ENCODE measurements around the gene HS3ST4. TPM values are rescaled to one million over a fixed set of nuclear protein-coding genes. Genes with fewer than 3 reads are reported as not detected.

HS3ST4 gene
- total RNA-seq, 1 donor from 2014 or later, result not detected

DNA sequence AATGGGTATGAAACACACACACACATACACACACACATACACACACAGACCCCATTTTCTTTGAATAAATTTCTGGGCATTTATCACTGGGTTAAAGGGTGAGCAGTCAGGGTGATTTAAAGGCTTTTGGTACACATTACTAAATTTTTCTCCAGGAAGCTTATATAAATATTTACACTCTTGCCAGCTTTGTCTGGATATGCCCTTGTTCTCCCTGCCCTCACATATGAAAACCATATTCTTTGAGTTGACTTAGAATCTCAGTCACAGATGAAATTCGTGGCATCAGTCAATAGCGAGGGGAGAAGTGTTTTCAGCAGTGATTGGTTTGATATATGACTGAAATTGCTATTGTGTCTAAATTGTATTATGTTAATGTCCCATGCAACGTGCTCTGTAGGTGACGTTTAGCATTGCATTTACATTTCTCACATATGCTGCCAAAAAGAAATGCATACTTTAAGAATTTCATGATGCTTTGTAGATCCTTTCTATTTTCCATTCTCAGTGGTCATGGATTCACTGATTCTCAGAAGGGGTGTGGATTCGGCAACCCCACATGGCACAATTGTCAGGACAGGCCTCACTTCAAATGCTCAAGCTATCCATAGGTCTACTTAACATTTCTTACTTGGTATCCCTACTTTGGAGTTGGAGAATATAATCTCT, 34.8 kb downstream of the HS3ST4 start:
- TF ChIP-seq, protein P1, sequence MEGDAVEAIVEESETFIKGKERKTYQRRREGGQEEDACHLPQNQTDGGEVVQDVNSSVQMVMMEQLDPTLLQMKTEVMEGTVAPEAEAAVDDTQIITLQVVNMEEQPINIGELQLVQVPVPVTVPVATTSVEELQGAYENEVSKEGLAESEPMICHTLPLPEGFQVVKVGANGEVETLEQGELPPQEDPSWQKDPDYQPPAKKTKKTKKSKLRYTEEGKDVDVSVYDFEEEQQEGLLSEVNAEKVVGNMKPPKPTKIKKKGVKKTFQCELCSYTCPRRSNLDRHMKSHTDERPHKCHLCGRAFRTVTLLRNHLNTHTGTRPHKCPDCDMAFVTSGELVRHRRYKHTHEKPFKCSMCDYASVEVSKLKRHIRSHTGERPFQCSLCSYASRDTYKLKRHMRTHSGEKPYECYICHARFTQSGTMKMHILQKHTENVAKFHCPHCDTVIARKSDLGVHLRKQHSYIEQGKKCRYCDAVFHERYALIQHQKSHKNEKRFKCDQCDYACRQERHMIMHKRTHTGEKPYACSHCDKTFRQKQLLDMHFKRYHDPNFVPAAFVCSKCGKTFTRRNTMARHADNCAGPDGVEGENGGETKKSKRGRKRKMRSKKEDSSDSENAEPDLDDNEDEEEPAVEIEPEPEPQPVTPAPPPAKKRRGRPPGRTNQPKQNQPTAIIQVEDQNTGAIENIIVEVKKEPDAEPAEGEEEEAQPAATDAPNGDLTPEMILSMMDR (conservative IDR thresholded peaks at IDR 0.05; ENCODE audit: low read depth, low read length), result no peak
- no peak for DNase-seq (ENCODE audit: low read depth)
- no peak overlapping the region for H3K4me3 ChIP-seq (ENCODE audit: low read depth, low read length)

DNA sequence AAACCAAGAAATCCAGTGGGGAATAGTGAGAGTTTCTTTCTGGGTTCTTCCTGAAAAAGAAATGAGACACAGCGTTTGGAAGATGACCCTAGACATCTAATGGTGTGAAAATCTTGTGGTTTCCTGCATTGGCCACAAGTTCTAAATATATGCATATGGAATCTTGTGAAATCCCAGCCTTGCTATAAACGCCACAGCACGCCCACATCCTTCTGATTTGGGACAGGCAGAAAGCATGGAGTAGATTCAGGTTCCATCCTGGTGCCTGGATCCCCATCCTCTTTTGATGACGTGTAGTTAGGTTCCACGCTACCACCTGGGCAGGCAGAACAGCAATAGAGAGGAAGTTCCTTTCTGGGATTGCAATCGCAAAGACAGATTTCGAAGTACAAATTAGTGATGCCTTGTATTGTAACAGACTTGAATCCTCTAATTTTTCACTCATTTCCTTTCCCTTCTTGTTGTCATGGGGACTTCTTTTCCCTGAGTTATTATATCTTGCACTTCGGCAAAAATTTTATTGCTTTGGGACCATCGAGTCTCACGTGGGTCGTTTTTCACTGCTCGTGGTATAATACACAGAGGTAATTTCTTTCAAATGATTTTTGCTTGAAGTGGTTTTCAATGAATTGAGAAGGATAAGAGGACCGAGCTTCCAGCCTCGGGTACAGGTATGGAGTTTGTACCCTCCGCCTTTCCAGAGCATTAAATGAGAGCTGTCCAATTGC, 37.6 kb downstream of the HS3ST4 start:
- no peak for DNase-seq (ENCODE audit: low read depth)
- TF ChIP-seq, protein P1 (conservative IDR thresholded peaks at IDR 0.05; ENCODE audit: low read depth, low read length), result no peak
- no peak overlapping the region for H3K4me3 ChIP-seq (ENCODE audit: low read depth, low read length)

DNA sequence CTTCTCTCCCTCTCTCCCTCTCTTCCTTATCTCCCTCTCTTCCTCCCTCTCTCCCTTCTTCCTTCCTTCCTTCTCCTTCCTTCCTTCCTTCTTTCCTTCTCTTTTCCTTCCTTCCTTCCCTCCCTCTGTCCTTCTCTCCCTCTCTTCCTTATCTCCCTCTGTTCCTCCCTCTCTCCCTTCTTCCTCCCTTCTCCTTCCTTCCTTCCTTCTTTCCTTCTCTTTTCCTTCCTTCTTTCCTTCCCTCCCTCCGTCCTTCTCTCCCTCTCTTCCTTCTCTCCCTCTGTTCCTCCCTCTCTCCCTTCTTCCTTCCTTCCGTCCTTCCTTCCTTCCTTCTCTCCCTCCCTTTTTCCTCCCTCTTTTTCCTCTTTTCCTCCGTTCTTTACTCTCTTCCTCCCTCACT, 38.6 kb downstream of the HS3ST4 start:
- no peak overlapping the region for H3K4me3 ChIP-seq (ENCODE audit: low read depth, low read length)
- TF ChIP-seq, protein P1 (conservative IDR thresholded peaks at IDR 0.05; ENCODE audit: low read depth, low read length), result no peak
- DNase-seq (ENCODE audit: low read depth), result no peak

DNA sequence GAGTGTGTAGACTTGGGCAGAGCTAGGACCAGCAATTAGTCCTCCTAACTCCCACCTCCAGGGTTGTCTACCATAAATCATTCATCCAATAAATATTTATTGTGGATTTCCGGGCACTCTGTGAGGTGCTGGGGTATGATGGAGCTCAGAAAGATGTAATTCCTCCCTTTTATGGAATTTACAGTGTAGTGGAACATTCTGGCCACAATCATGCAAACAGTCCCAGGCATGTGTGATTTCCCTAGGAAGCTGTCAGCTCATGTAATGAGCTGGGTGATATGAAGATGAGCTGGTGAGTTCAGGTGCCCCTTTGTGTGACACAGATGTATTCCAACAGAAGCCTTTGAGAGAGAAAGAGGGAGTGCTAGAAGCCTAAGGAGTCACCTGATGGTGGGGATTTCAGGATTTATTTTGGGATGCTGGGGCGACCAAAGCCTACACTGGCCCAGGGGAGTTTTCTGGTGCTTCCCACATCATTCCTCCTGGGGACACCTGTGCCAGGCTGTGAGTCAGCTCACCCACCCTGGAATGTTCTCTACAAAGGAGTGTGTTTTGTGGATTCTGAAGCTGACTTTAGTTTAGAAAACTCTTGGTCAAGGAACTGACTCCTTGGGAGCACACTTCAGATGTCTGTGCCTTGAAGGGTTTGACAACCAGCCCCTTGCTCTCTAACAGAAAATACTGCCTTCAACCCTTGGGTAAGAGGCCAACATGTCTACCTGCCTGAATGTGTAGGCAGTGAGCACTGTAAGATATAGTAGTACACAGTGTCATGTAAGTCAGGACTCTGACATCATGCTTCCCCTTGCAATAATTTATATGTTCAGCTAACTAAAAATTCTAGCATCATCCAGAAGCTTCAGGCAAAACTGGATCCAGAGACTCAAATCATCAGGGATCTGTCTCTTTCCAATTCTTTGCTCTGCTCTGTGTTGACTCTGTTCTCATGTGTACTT, 42.9 kb downstream of the HS3ST4 start:
- H3K4me3 ChIP-seq (ENCODE audit: low read depth, low read length), result no peak overlapping the region
- no peak for DNase-seq (ENCODE audit: low read depth)
- TF ChIP-seq, protein P1 (conservative IDR thresholded peaks at IDR 0.05; ENCODE audit: low read depth, low read length), result no peak

DNA sequence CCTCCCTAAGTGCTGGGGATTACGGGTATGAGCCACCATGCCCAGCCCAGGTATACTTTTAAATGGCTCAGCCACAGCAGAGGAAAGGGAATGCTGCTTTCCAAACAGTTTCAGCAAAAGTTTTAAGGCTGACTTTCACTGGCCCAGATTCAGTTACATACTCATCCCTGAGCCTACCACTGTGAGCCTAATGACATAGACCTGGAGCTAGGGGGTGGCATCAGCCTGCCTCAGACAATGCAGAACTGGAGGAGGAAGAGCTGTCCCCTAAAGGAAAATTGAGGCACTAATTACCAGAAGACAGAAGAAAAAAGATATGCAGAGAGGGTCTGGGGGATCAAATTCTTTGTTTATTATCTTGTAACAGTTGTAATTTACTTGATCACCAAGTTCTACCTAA, 43.9 kb downstream of the HS3ST4 start:
- H3K4me3 ChIP-seq (ENCODE audit: low read depth, low read length), result no peak overlapping the region
- DNase-seq (ENCODE audit: low read depth), result no peak
- TF ChIP-seq, protein P1 (conservative IDR thresholded peaks at IDR 0.05; ENCODE audit: low read depth, low read length), result no peak

DNA sequence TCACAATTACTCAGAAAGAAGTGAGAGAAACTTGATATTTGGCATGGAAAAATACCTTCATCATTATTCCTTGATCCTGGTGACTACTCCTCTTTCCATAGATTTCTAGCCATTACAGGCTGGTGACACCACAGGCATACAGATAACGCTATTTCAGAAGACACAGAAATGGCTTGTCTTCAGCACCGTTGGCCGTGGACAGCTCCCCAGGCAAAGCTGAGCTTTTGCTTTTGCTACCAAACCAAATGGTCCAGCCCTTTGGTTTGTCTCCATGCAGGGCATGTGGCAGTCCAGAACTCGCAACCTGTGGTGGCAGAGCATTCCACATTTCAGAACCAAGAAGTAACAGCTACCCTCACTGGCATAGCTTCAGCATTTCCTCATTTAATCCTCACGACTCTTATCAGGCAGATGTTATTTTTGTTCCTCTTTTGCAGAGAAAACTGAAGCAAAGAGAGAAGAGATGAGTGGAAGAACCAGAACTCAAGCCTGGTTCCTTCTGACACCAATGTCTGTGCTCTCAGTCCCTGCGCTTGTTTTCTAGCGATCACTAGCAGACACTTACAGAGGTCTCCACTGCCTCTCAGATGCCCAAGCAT, 55.5 kb downstream of the HS3ST4 start:
- no peak for DNase-seq (ENCODE audit: low read depth)
- H3K4me3 ChIP-seq (ENCODE audit: low read depth, low read length), result no peak overlapping the region
- TF ChIP-seq, protein P1 (conservative IDR thresholded peaks at IDR 0.05; ENCODE audit: low read depth, low read length), result no peak

Measured in epithelial cell of proximal tubule (primary cell).